HEK293 (cell line): ENCODE data around the gene STARD4.

ENCODE experiments used
- CTCF ChIA-PET: fragments of 350-600 bp; formaldehyde crosslinking; extraction: SDS; loops from one replicate; lab custom pipeline; 2021; ENCODE audit warnings: antibody characterized with exemption; lab: Yijun Ruan, JAX
- POLR2A ChIA-PET: fragments of 300-600 bp; formaldehyde crosslinking; extraction: SDS; loops from one replicate; lab custom pipeline; 2020; ENCODE audit warnings: antibody characterized with exemption, inconsistent platforms; lab: Yijun Ruan, JAX
- H3K27ac ChIP-seq: fragments of 200-500 bp; sonication (Bioruptor generic); 2 replicates; pipeline ENCODE4 v1.5.1; 2014; ENCODE audit warnings: low read depth, low read length, control low read depth, inconsistent platforms; ENCODE audit errors: extremely low read depth
- H3K36me3 ChIP-seq, 2 experiments: fragments of 200-500 bp in 1 of 2; sonication (Bioruptor generic) in 1 of 2; 1 replicate in 1 of 2; 2 replicates in 1 of 2; pipeline ENCODE4 v1.5.1; 2014 to 2017; ENCODE audit warnings: inconsistent platforms in 2 of 2, low read length in 2 of 2; ENCODE audit not compliant: control insufficient read depth in 2 of 2, insufficient read depth in 1 of 2
- H3K4me1 ChIP-seq: fragments of 200-500 bp; sonication (Bioruptor generic); 2 replicates; pipeline ENCODE4 v1.5.1; 2014; ENCODE audit warnings: mild to moderate bottlenecking, low read length, inconsistent platforms; ENCODE audit not compliant: control insufficient read depth, insufficient read depth
- H3K4me3 ChIP-seq: 2 replicates; pipeline ENCODE4 v1.5.1; 2011; ENCODE audit warnings: low read depth, mild to moderate bottlenecking, control low read depth, low read length, moderate library complexity
- H3K9me3 ChIP-seq: fragments of 200-500 bp; sonication (Bioruptor generic); 2 replicates; pipeline ENCODE4 v1.5.1; 2014; ENCODE audit warnings: low read depth, low read length, inconsistent platforms; ENCODE audit not compliant: control insufficient read depth, insufficient read depth
- GLIS1 ChIP-seq: fragments of 450-650 bp; formaldehyde crosslinking; IDR thresholded peaks from 2 replicates; pipeline ENCODE4 v1.5.1; 2016; ENCODE audit warnings: missing biosample characterization, missing genetic modification characterization
- GLIS2 ChIP-seq: fragments of 450-650 bp; formaldehyde crosslinking; IDR thresholded peaks from 2 replicates; pipeline ENCODE4 v1.5.1; 2016; ENCODE audit warnings: missing biosample characterization, missing genetic modification characterization
- KLF16 ChIP-seq: fragments of 450-650 bp; formaldehyde crosslinking; IDR thresholded peaks from 2 replicates; pipeline ENCODE4 v1.5.1; 2017; ENCODE audit warnings: missing biosample characterization, missing genetic modification characterization
- PRDM1 ChIP-seq: fragments of 450-650 bp; formaldehyde crosslinking; IDR thresholded peaks from 2 replicates; pipeline ENCODE4; 2016; ENCODE audit warnings: missing biosample characterization, missing genetic modification characterization
- SCRT1 ChIP-seq: fragments of 450-650 bp; formaldehyde crosslinking; IDR thresholded peaks from 2 replicates; pipeline ENCODE4 v1.5.1; 2016; ENCODE audit warnings: missing biosample characterization, missing genetic modification characterization, borderline replicate concordance
- YY2 ChIP-seq: fragments of 450-650 bp; formaldehyde crosslinking; IDR thresholded peaks from 2 replicates; pipeline ENCODE4 v1.5.1; 2016; ENCODE audit warnings: missing biosample characterization, missing genetic modification characterization
- ZBTB48 ChIP-seq: fragments of 450-650 bp; formaldehyde crosslinking; IDR thresholded peaks from 2 replicates; pipeline ENCODE4 v1.5.1; 2016; ENCODE audit warnings: missing biosample characterization, missing genetic modification characterization
- ZBTB8A ChIP-seq: fragments of 450-650 bp; formaldehyde crosslinking; IDR thresholded peaks from 2 replicates; pipeline ENCODE4 v1.5.1; 2016; ENCODE audit warnings: missing biosample characterization, missing genetic modification characterization
- ZNF121 ChIP-seq: fragments of 450-650 bp; formaldehyde crosslinking; IDR thresholded peaks from 2 replicates; pipeline ENCODE4 v1.5.1; 2016; ENCODE audit warnings: missing biosample characterization, missing genetic modification characterization
- ZNF302 ChIP-seq: fragments of 450-650 bp; formaldehyde crosslinking; IDR thresholded peaks from 2 replicates; pipeline ENCODE4 v1.5.1; 2016; ENCODE audit warnings: missing biosample characterization, missing genetic modification characterization, low read depth
- ZNF791 ChIP-seq: fragments of 450-650 bp; formaldehyde crosslinking; IDR thresholded peaks from 2 replicates; pipeline ENCODE4 v1.5.1; 2016; ENCODE audit warnings: missing biosample characterization, missing genetic modification characterization
- ZSCAN23 ChIP-seq: fragments of 450-650 bp; formaldehyde crosslinking; IDR thresholded peaks from 2 replicates; pipeline ENCODE4 v1.5.1; 2016; ENCODE audit warnings: missing biosample characterization, missing genetic modification characterization
- ZSCAN4 ChIP-seq: fragments of 450-650 bp; formaldehyde crosslinking; IDR thresholded peaks from 2 replicates; pipeline ENCODE4 v1.5.1; 2017; ENCODE audit warnings: missing biosample characterization, missing genetic modification characterization
- TF ChIP-seq, protein P1 (sequence below): fragments of 450-650 bp; formaldehyde crosslinking; IDR thresholded peaks from 2 replicates; pipeline ENCODE4 v1.5.1; 2016; ENCODE audit warnings: missing biosample characterization, missing genetic modification characterization
- TF ChIP-seq, protein P2 (sequence below): fragments of 450-650 bp; IDR thresholded peaks from 2 replicates; pipeline ENCODE4 v1.5.1; 2018; ENCODE audit warnings: missing biosample characterization, mild to moderate bottlenecking, missing genetic modification characterization
- TF ChIP-seq, protein P3 (sequence below): fragments of 450-650 bp; formaldehyde crosslinking; IDR thresholded peaks from 2 replicates; pipeline ENCODE4 v1.5.1; 2016; ENCODE audit warnings: missing biosample characterization, missing genetic modification characterization

Gene STARD4

GRCh38 chr5:111498346-111498745 is 14.0 kb downstream of the STARD4 start:
- Histone ChIP-seq H3K4me1 (peaks cover 13% of the 10 kb centered on the region), H3K9me3 (no peaks in the 10 kb centered on the region)
- ChIA-PET POLR2A (no interaction called here), CTCF (interaction anchor here (0.9 kb wide), 1 partner anchor 20 kb away, joined by 3 read pairs; no protein-coding TSS in a partner anchor)
- peak; percentile 50; the same call in 1 of the 2 replicates for TF ChIP-seq ZBTB48 (tag by site-specific recombination)
- no peak for TF ChIP-seq ZNF791 (tag by site-specific recombination)
- TF ChIP-seq, all 188 proteins: peak for 1
- no peak overlapping the region for H3K4me3 ChIP-seq
- H3K27ac ChIP-seq, result no peak overlapping the region
- peaks cover 23 to 25% of the 10 kb centered on the region in 2 experiments for H3K36me3 ChIP-seq

- CTCF ChIA-PET, result no interaction called here
- Histone ChIP-seq H3K4me1 (peaks cover 13% of the 10 kb centered on the region), H3K27ac (peak overlapping the region; percentile 6; the same call in 1 of the 2 replicates), H3K4me3 (no peak overlapping the region), H3K36me3 (peaks cover 12 to 15% of the 10 kb centered on the region in 2 experiments; a peak in 2 of 3 replicates), H3K9me3 (no peaks in the 10 kb centered on the region)
- no peak for TF ChIP-seq ZNF302
- TF ChIP-seq KLF16 (tag by site-specific recombination), result no peak
- no peak for TF ChIP-seq ZSCAN4 (tag by site-specific recombination)
- no peak for TF ChIP-seq SCRT1 (tag by site-specific recombination)
- TF ChIP-seq, protein P1, sequence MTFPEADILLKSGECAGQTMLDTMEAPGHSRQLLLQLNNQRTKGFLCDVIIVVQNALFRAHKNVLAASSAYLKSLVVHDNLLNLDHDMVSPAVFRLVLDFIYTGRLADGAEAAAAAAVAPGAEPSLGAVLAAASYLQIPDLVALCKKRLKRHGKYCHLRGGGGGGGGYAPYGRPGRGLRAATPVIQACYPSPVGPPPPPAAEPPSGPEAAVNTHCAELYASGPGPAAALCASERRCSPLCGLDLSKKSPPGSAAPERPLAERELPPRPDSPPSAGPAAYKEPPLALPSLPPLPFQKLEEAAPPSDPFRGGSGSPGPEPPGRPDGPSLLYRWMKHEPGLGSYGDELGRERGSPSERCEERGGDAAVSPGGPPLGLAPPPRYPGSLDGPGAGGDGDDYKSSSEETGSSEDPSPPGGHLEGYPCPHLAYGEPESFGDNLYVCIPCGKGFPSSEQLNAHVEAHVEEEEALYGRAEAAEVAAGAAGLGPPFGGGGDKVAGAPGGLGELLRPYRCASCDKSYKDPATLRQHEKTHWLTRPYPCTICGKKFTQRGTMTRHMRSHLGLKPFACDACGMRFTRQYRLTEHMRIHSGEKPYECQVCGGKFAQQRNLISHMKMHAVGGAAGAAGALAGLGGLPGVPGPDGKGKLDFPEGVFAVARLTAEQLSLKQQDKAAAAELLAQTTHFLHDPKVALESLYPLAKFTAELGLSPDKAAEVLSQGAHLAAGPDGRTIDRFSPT (tag by site-specific recombination), result no peak
- TF ChIP-seq ZSCAN23 (tag by site-specific recombination), result no peak
- TF ChIP-seq, protein P2, sequence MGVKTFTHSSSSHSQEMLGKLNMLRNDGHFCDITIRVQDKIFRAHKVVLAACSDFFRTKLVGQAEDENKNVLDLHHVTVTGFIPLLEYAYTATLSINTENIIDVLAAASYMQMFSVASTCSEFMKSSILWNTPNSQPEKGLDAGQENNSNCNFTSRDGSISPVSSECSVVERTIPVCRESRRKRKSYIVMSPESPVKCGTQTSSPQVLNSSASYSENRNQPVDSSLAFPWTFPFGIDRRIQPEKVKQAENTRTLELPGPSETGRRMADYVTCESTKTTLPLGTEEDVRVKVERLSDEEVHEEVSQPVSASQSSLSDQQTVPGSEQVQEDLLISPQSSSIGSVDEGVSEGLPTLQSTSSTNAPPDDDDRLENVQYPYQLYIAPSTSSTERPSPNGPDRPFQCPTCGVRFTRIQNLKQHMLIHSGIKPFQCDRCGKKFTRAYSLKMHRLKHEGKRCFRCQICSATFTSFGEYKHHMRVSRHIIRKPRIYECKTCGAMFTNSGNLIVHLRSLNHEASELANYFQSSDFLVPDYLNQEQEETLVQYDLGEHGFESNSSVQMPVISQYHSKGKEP (tag by site-specific recombination), result no peak
- TF ChIP-seq ZNF121 (tag by site-specific recombination), result no peak
- TF ChIP-seq GLIS2 (tag by site-specific recombination), result no peak
- no peak for TF ChIP-seq PRDM1 (tag by site-specific recombination)
- TF ChIP-seq ZBTB8A (tag by site-specific recombination), result no peak
- TF ChIP-seq, protein P3, sequence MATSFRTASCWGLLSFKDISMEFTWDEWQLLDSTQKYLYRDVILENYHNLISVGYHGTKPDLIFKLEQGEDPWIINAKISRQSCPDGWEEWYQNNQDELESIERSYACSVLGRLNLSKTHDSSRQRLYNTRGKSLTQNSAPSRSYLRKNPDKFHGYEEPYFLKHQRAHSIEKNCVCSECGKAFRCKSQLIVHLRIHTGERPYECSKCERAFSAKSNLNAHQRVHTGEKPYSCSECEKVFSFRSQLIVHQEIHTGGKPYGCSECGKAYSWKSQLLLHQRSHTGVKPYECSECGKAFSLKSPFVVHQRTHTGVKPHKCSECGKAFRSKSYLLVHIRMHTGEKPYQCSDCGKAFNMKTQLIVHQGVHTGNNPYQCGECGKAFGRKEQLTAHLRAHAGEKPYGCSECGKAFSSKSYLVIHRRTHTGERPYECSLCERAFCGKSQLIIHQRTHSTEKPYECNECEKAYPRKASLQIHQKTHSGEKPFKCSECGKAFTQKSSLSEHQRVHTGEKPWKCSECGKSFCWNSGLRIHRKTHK, result no peak
- TF ChIP-seq GLIS1 (tag by site-specific recombination), result no peak
- TF ChIP-seq YY2 (tag by site-specific recombination), result no peak
- POLR2A ChIA-PET, result interaction anchor here (0.5 kb wide), 1 partner anchor 11 kb away, joined by 8 read pairs; no protein-coding TSS in a partner anchor
Measured at GRCh38 chr5:111495159-111495558, 17.2 kb downstream of the STARD4 start.
